GM19397 (cell line): ENCODE results near the gene ANAPC10.

Experiments
- ATAC-seq: cut with Tn5 transposase; IDR thresholded peaks from one replicate; pipeline ENCODE4 v1.9.1; 2021; ENCODE audit warnings: mild to moderate bottlenecking, moderate library complexity; ENCODE audit not compliant: unreplicated experiment

The ANAPC10 gene

GRCh38 chr4:145075742-145076468 lies 22.1 kb downstream of the ANAPC10 start:
- ATAC-seq, result no peak

- ATAC-seq, result no peak
These were observed 26.4 kb downstream of the ANAPC10 start for GRCh38 chr4:145071560-145071959.

GRCh38 chr4:145069361-145069760 lies 28.6 kb downstream of the ANAPC10 start:
- ATAC-seq, result no peak

- no peak for ATAC-seq
These were observed 31.9 kb downstream of the ANAPC10 start for GRCh38 chr4:145066063-145066501.

- no peak for ATAC-seq
These were observed 36.6 kb downstream of the ANAPC10 start for GRCh38 chr4:145061318-145061920.

- ATAC-seq, result no peak
These were observed 39.7 kb downstream of the ANAPC10 start for GRCh38 chr4:145058256-145058655.

GRCh38 chr4:145056325-145057130 lies 41.5 kb downstream of the ANAPC10 start:
- ATAC-seq, result no peak

- no peak for ATAC-seq
These were observed 42.3 kb downstream of the ANAPC10 start for GRCh38 chr4:145055533-145056257.

GRCh38 chr4:145049241-145049640 lies 48.8 kb downstream of the ANAPC10 start:
- no peak for ATAC-seq

- no peak for ATAC-seq
These were observed 49.2 kb downstream of the ANAPC10 start for GRCh38 chr4:145048817-145049216.

- ATAC-seq, result peak; percentile 72
These were observed 50.8 kb downstream of the ANAPC10 start for GRCh38 chr4:145047151-145047550.

- no peak for ATAC-seq
These were observed 52.8 kb downstream of the ANAPC10 start for GRCh38 chr4:145045180-145045579.

- no peak for ATAC-seq
These were observed 53.7 kb downstream of the ANAPC10 start for GRCh38 chr4:145044341-145044740.

GRCh38 chr4:145043306-145043705 lies 54.7 kb downstream of the ANAPC10 start:
- no peak for ATAC-seq

GRCh38 chr4:145042601-145043285 lies 55.3 kb downstream of the ANAPC10 start:
- ATAC-seq, result no peak

GRCh38 chr4:145041378-145041777 lies 56.6 kb downstream of the ANAPC10 start:
- ATAC-seq, result peak; percentile 94

GRCh38 chr4:145035494-145036136 lies 62.4 kb downstream of the ANAPC10 start:
- no peak for ATAC-seq

- no peak for ATAC-seq
These were observed 63.2 kb downstream of the ANAPC10 start for GRCh38 chr4:145034727-145035211.

- no peak for ATAC-seq
These were observed 78.7 kb downstream of the ANAPC10 start for GRCh38 chr4:145019346-145019745.

- ATAC-seq, result no peak
These were observed 83.6 kb downstream of the ANAPC10 start for GRCh38 chr4:145014365-145014764.
